Fibroblast of lung (primary cell): ENCODE data around the gene CDH4.

Source experiments
- CTCF ChIP-seq, 2 donors: IDR thresholded peaks in 1 of 2; conservative IDR thresholded peaks in 1 of 2; 1 replicate in 1 of 2; 2 replicates in 1 of 2; pipeline ENCODE4 v1.5.1; 2011 to 2012; ENCODE audit warnings: low read length in 2 of 2, control low read depth in 1 of 2, inconsistent platforms in 1 of 2, low read depth in 1 of 2, mild to moderate bottlenecking in 1 of 2
- EZH2 ChIP-seq: IDR thresholded peaks from 2 replicates; pipeline ENCODE4 v1.5.1; 2012; ENCODE audit warnings: low read length, control low read depth, mild to moderate bottlenecking; ENCODE audit errors: missing control alignments

DNA sequence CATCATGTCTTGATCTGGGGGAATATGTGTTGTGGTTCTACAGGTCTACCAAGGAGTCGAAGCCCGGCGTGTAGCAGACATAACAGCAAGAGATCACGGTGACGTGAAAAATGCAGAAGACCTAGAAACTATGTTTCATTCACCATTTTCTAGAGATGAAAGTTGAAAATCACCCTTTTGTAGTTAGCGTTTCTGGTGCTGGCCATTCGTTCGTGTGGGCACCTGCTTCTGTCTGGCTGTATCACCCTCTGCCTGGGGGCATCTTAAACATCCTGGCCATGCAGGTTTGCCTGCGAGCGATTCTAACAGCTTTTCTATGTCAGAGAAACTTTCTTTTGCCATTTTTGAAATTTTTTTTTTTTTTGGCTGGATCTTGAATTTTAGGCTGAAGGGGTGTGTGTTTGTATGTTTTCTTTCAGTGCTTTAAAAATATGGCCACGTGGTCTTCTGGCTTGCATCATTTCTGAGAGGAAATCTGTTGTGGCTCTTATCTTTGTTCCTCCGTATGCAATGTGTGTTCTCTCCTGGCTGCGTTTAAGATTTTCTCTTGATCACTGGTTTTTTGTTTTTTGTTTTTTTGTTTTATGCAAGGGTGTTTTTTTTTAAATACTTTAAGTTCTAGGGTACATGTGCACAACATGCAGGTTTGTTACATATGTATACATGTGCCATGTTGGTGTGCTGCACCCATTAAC lies 226.7 kb downstream of the CDH4 start:
- TF ChIP-seq CTCF (conservative IDR thresholded peaks at IDR 0.05 in 1 of 2, IDR thresholded peaks at IDR 0.05 in 1 of 2; ENCODE audit: low read depth in 1 of 2, low read length in 2 of 2), result no peak
- TF ChIP-seq EZH2, result no peak
